DOHH2 (cell line): ENCODE results near the gene ZRANB3.

Experiments
- CTCF ChIP-seq: fragments of 200-600 bp; sonication (generic); IDR thresholded peaks from one replicate; pipeline ENCODE4 v1.5.1; 2014; ENCODE audit warnings: antibody characterized with exemption, mild to moderate bottlenecking, low read depth, low read length; ENCODE audit not compliant: poor library complexity, severe bottlenecking
- EZH2phosphoT487 ChIP-seq: fragments of 200-600 bp; sonication (generic); IDR thresholded peaks from 2 replicates; pipeline ENCODE4 v1.6.1; 2017; ENCODE audit warnings: borderline replicate concordance, mild to moderate bottlenecking, antibody characterized with exemption, low read length, moderate library complexity, mixed read lengths

GRCh38 chr2:135490376-135490775, 40.6 kb downstream of the ZRANB3 start:
- TF ChIP-seq CTCF (no peak), EZH2phosphoT487 (no peak)
